Measurements from ENCODE around the gene CYP24A1.

Gene CYP24A1

DNA sequence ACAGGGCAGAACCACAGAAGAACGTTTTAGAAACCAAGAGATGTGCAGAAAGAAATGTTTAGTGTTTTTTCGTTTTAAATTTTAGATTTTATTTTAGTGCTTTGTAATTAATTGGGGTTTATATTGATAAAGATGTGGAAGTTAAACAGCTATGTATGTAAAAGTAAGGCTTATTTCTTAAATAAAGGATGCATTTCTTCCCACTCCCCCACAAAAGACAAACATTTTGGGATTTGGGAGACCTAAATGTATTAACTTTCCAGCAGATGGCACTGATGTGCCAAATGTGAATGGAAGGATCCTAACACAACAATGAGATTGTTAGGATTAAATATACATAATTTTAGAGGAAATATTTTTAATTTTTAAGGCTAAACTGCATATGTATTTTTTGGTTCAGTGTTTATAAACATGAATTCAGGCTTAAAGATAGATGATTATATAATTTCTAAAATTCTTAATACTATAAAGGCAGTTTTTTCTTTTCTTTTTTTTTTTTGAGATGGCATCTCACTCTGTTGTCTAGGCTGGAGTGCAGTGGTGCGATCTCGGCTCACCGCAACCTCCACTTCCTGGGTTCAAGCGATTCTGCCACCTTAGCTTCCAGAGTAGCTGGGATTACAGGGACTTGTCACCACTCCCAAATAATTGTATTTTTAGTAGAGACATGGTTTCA is 46.1 kb upstream of the CYP24A1 start:
- no peak overlapping the region for H3K27ac ChIP-seq
- H3K4me3 ChIP-seq (ENCODE audit: low read depth in 1 of 2, low read length in 1 of 2), result no peak overlapping the region
- no peak for TF ChIP-seq CTCF (IDR thresholded peaks at IDR 0.05)
- H3K9me3 ChIP-seq, result no peaks in the 10 kb centered on the region
- no peaks in the 10 kb centered on the region for H3K27me3 ChIP-seq
- H3K36me3 ChIP-seq, result peaks cover 23% of the 10 kb centered on the region
- no peaks in the 10 kb centered on the region for H3K4me1 ChIP-seq (ENCODE audit: control insufficient read depth in 1 of 2, insufficient read depth in 1 of 2, low read depth in 1 of 2, low read length in 1 of 2)

- Histone ChIP-seq H3K27ac (no peak overlapping the region), H3K9me3 (no peaks in the 10 kb centered on the region), H3K27me3 (no peaks in the 10 kb centered on the region), H3K36me3 (peaks cover 27% of the 10 kb centered on the region), H3K4me1 (ENCODE audit: control insufficient read depth in 1 of 2, insufficient read depth in 1 of 2, low read depth in 1 of 2, low read length in 1 of 2) (no peaks in the 10 kb centered on the region), H3K4me3 (ENCODE audit: low read depth in 1 of 2, low read length in 1 of 2) (no peak overlapping the region)
- no peak for TF ChIP-seq CTCF (IDR thresholded peaks at IDR 0.05)
Measured at GRCh38 chr20:54218470-54218869, 44.7 kb upstream of the CYP24A1 start.

GRCh38 chr20:54217762-54218161 is 44.0 kb upstream of the CYP24A1 start:
- no peak overlapping the region for H3K4me3 ChIP-seq (ENCODE audit: low read depth in 1 of 2, low read length in 1 of 2)
- no peaks in the 10 kb centered on the region for H3K27me3 ChIP-seq
- no peaks in the 10 kb centered on the region for H3K4me1 ChIP-seq (ENCODE audit: control insufficient read depth in 1 of 2, insufficient read depth in 1 of 2, low read depth in 1 of 2, low read length in 1 of 2)
- no peak overlapping the region for H3K27ac ChIP-seq
- H3K36me3 ChIP-seq, result peaks cover 27% of the 10 kb centered on the region
- no peaks in the 10 kb centered on the region for H3K9me3 ChIP-seq
- no peak for TF ChIP-seq CTCF (IDR thresholded peaks at IDR 0.05)

DNA sequence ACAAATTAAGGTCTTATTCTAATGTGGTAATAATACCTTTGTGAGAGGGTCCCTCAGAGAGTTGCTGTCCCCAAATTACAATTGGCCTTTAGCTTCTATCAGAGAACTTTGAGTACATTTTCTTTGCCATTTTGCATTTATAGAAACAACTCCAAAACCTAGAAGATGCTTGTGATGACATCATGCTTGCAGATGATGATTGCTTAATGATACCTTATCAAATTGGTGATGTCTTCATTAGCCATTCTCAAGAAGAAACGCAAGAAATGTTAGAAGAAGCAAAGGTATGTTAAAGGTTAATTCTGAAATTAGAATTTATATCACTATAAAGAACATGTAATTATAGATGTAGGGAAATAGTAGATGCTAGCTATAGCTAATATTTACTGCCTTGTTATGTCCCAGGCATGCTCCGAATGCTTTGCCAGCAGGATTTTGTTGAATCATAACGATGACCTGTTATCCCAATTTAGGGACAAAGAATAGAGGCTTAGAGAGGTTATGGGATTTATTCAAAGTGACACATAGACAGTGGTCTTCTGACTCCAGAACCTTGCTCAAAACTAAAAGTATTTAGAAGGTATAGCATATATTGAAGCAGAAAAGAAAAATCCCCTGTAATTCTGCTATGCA is 41.5 kb upstream of the CYP24A1 start:
- peaks cover 27% of the 10 kb centered on the region for H3K36me3 ChIP-seq
- H3K4me1 ChIP-seq (ENCODE audit: control insufficient read depth in 1 of 2, insufficient read depth in 1 of 2, low read depth in 1 of 2, low read length in 1 of 2), result no peaks in the 10 kb centered on the region
- TF ChIP-seq CTCF (IDR thresholded peaks at IDR 0.05), result no peak
- H3K9me3 ChIP-seq, result no peaks in the 10 kb centered on the region
- H3K4me3 ChIP-seq (ENCODE audit: low read depth in 1 of 2, low read length in 1 of 2), result no peak overlapping the region
- H3K27ac ChIP-seq, result no peak overlapping the region
- no peaks in the 10 kb centered on the region for H3K27me3 ChIP-seq

DNA sequence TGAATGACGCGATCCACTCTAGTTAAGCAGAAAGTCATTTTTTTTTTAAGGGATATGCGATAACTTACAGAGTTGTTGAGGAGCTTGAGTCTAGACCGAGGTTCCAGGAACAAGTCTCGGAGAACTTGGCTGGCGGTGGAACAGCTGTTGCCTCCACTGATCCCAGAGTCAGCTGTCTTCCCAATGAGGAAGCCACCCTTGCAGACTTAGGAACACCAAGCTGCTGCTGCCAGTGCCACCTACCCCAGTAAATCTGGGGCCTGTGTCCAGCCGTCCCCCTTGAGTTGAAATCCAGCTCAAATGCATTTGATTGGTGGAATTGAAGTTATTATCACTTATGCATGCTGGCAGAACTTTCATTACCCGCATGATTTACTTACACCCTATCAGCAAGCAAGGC is 40.8 kb upstream of the CYP24A1 start:
- no peak for TF ChIP-seq CTCF (IDR thresholded peaks at IDR 0.05)
- H3K9me3 ChIP-seq, result no peaks in the 10 kb centered on the region
- H3K4me1 ChIP-seq (ENCODE audit: control insufficient read depth in 1 of 2, insufficient read depth in 1 of 2, low read depth in 1 of 2, low read length in 1 of 2), result no peaks in the 10 kb centered on the region
- peaks cover 27% of the 10 kb centered on the region for H3K36me3 ChIP-seq
- no peaks in the 10 kb centered on the region for H3K27me3 ChIP-seq
- no peak overlapping the region for H3K4me3 ChIP-seq (ENCODE audit: low read depth in 1 of 2, low read length in 1 of 2)
- H3K27ac ChIP-seq, result no peak overlapping the region

Measured in neutrophil (primary cell).